ENCODE results near the gene EVA1A.

GRCh38 chr2:75541430-75541829 is 19.3 kb downstream of the EVA1A start:
- TF ChIP-seq CTCF (IDR thresholded peaks at IDR 0.05; ENCODE audit: control extremely low read depth in 1 of 3, insufficient read depth in 1 of 3, low read depth in 1 of 3, low read length in 3 of 3) (no peak), USF2 (IDR thresholded peaks at IDR 0.05; ENCODE audit: low read length) (no peak), ZNF274 (IDR thresholded peaks at IDR 0.05; ENCODE audit: borderline replicate concordance, extremely low read depth, low read length) (no peak), RFX5 (IDR thresholded peaks at IDR 0.05; ENCODE audit: borderline replicate concordance, low read depth, low read length) (no peak), POLR2A (IDR thresholded peaks at IDR 0.05; ENCODE audit: control extremely low read depth in 1 of 2, low read depth in 2 of 2, low read length in 2 of 2) (no peak), SUZ12 (IDR thresholded peaks at IDR 0.05; ENCODE audit: low read length) (no peak), YY1 (IDR thresholded peaks at IDR 0.05; ENCODE audit: low read depth, low read length) (no peak), POLR2AphosphoS5 (IDR thresholded peaks at IDR 0.05; ENCODE audit: low read depth, low read length) (no peak), EP300 (IDR thresholded peaks at IDR 0.05; ENCODE audit: borderline replicate concordance in 1 of 2, low read depth in 2 of 2, low read length in 2 of 2) (no peak), TAF1 (IDR thresholded peaks at IDR 0.05; ENCODE audit: low read depth, low read length) (no peak), JUND (IDR thresholded peaks at IDR 0.05; ENCODE audit: low read length) (no peak)

Measured in H1 (cell line).